ENCODE results near the gene TNFRSF8. TPM values are rescaled to one million over a fixed set of nuclear protein-coding genes. Genes with fewer than 3 reads are reported as not detected.
A peak's percentile ranks its signal among the peaks of the same experiment; 100 is the strongest.

The TNFRSF8 gene
- total RNA-seq: not detected in 2 replicates
- not detected in 2 replicates for polyA plus RNA-seq

GRCh38 chr1:12063141-12064072, at the start of gene TNFRSF8:
Gene TNFRSF8 (plus strand): TSS chr1:12063303. CDS start chr1:12063599, 296 bp downstream.
- Histone ChIP-seq H4K20me1 (ENCODE audit: insufficient read depth, poor library complexity, severe bottlenecking) (no peaks in the 10 kb centered on the region), H3K4me1 (ENCODE audit: insufficient read depth) (peaks cover 10% of the 10 kb centered on the region), H3K79me2 (no peaks in the 10 kb centered on the region), H3K4me2 (peak within 1 kb of the TSS; percentile 70), H2AFZ (no peak within 1 kb of the TSS), H3K36me3 (replicated peaks; ENCODE audit: insufficient read depth, low read depth) (no peaks in the 10 kb centered on the region), H3K9me2 (replicated peaks; ENCODE audit: insufficient read depth) (no peaks in the 10 kb centered on the region), H3K27ac (no peak within 1 kb of the TSS), H3K4me3 (no peak within 1 kb of the TSS), H3K9me3 (ENCODE audit: low read depth) (no peaks in the 10 kb centered on the region), H3K27me3 (peaks cover 56% of the 10 kb centered on the region)
- no peak for DNase-seq (ENCODE audit: low spot score)
- TF ChIP-seq CTCF (IDR thresholded peaks at IDR 0.05; ENCODE audit: poor library complexity) (no peak), EZH2phosphoT487 (IDR thresholded peaks at IDR 0.05; ENCODE audit: low read depth, severe bottlenecking, unreplicated experiment) (no peak), EZH2 (IDR thresholded peaks at IDR 0.05; ENCODE audit: borderline replicate concordance) (peak; percentile 97)
- 6% methylated on average over 70 of the region's 72 CpGs for WGBS (ENCODE audit: low lambda C conversion rate, missing lambda C conversion rate)

GRCh38 chr1:12014141-12014991, 48.7 kb upstream of the TNFRSF8 start:
- Histone ChIP-seq H3K27me3 (no peaks in the 10 kb centered on the region), H3K9me2 (replicated peaks; ENCODE audit: insufficient read depth) (no peaks in the 10 kb centered on the region), H4K20me1 (ENCODE audit: insufficient read depth, poor library complexity, severe bottlenecking) (no peaks in the 10 kb centered on the region), H3K4me2 (no peak overlapping the region), H3K79me2 (no peaks in the 10 kb centered on the region), H3K4me1 (ENCODE audit: insufficient read depth) (no peaks in the 10 kb centered on the region), H2AFZ (no peak overlapping the region), H3K36me3 (replicated peaks; ENCODE audit: insufficient read depth, low read depth) (no peaks in the 10 kb centered on the region), H3K9me3 (ENCODE audit: low read depth) (no peaks in the 10 kb centered on the region), H3K4me3 (no peak overlapping the region), H3K27ac (peak overlapping the region; percentile 20)
- no peak for DNase-seq (ENCODE audit: low spot score)
- WGBS (ENCODE audit: low lambda C conversion rate, missing lambda C conversion rate): 88% methylated on average over 16 of the region's 16 CpGs
- TF ChIP-seq CTCF (IDR thresholded peaks at IDR 0.05; ENCODE audit: poor library complexity): no peak

GRCh38 chr1:12015001-12015491, 48.1 kb upstream of the TNFRSF8 start:
- Histone ChIP-seq H3K9me3 (ENCODE audit: low read depth) (no peaks in the 10 kb centered on the region), H3K4me2 (no peak overlapping the region), H3K27ac (no peak overlapping the region)

More at GRCh38 chr1:12015001-12015491, 48.1 kb upstream of the TNFRSF8 start:
- peaks cover 5% of the 10 kb centered on the region for H3K79me2 ChIP-seq
- WGBS (ENCODE audit: low lambda C conversion rate, missing lambda C conversion rate): 95% methylated on average over 10 of the region's 10 CpGs
- H3K9me2 ChIP-seq (replicated peaks; ENCODE audit: insufficient read depth): no peaks in the 10 kb centered on the region
- H2AFZ ChIP-seq: no peak overlapping the region
- no peaks in the 10 kb centered on the region for H3K27me3 ChIP-seq
- TF ChIP-seq EZH2phosphoT487 (IDR thresholded peaks at IDR 0.05; ENCODE audit: low read depth, severe bottlenecking, unreplicated experiment): no peak
- no peak for TF ChIP-seq EZH2 (IDR thresholded peaks at IDR 0.05; ENCODE audit: borderline replicate concordance)
- no peak for TF ChIP-seq CTCF (IDR thresholded peaks at IDR 0.05; ENCODE audit: poor library complexity)
- H3K4me3 ChIP-seq: no peak overlapping the region
- H4K20me1 ChIP-seq (ENCODE audit: insufficient read depth, poor library complexity, severe bottlenecking): no peaks in the 10 kb centered on the region
- no peaks in the 10 kb centered on the region for H3K36me3 ChIP-seq (replicated peaks; ENCODE audit: insufficient read depth, low read depth)
- H3K4me1 ChIP-seq (ENCODE audit: insufficient read depth): peaks cover 3% of the 10 kb centered on the region
- DNase-seq (ENCODE audit: low spot score): no peak

All from hepatocyte (in vitro differentiated cells).